GM18951 (cell line): ENCODE data around the gene CYP4A11.
"Not testable (repeated sequence)": the region's sequence is repeated elsewhere in the genome, so short reads cannot be mapped to it uniquely, and the experiment has no call there.

Experiments used
- POLR2A ChIP-seq: IDR thresholded peaks from 4 replicates; pipeline ENCODE4 v1.6.1; 2011; ENCODE audit warnings: mild to moderate bottlenecking; ENCODE audit not compliant: insufficient read length, insufficient read depth; ENCODE audit errors: extremely low read depth
- in situ Hi-C: fragments of 300-500 bp; cut with MboI; formaldehyde crosslinking; loops from one replicate; pipeline ENCODE4 v1.12.0; 2022; ENCODE audit warnings: low sequenced_read_pairs, mixed read lengths, inconsistent platforms; ENCODE audit not compliant: unreplicated experiment

CYP4A11 gene

DNA sequence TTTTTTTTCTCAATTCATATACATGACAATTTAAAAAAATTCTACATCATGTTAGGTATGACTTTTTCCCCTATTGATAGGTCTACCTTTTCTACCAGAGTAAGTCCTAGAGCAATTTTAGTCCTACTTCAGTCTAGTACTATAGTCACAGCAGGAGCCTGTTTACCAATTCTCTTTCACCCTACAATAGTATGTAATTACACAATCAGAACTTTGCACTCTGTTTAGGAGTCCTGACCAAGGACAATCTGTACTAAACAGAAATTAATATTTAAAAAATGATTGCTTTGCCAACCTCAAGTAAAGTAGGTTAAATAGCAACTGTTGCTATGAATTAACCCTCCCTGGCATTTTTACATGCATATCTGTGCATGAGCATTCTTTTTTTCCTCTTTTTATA is 810 bp upstream of the CYP4A11 start:
- in situ Hi-C loops: no loop called here
- no peak for TF ChIP-seq POLR2A

DNA sequence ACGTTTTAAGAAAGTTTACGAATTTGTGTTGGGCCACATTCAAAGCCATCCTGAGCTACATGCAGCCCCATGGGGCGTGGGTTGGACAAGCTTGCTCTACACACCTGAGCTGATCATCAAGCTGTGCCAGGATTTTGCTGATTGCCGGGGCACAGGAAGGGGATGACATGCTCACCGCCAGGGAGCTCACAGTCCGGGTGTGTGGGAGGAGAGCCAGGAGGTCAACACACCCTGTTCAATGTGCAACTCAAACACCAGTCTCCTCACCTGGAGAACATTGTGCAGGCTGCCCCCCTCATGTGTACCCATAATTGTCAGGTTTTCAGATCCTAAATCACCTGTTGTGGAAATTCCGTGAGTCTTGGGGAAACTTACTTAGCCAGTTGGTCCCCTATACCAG is 969 bp downstream of the CYP4A11 start:
- in situ Hi-C loops: no loop called here
- no peak for TF ChIP-seq POLR2A

DNA sequence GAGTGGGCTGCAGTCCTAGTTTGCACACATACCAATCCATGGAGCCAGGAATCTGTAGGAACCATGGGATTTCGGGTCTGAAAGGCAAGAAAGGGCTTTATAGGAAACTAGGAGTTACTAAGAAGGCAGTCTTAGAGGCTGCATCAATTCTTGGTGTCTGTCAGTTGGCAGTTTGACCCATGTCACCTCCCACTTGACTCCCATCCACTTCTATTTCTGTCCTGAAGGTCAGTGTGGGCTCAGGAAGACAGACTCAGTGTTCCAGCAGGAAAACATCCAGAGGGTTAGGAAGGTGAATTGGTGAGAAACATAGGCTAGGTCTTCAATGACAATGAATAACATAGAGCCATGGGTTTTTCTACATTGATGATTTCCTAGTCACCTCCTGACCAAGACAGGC is 4.0 kb downstream of the CYP4A11 start:
- TF ChIP-seq POLR2A: no peak
- in situ Hi-C loops: no loop called here

DNA sequence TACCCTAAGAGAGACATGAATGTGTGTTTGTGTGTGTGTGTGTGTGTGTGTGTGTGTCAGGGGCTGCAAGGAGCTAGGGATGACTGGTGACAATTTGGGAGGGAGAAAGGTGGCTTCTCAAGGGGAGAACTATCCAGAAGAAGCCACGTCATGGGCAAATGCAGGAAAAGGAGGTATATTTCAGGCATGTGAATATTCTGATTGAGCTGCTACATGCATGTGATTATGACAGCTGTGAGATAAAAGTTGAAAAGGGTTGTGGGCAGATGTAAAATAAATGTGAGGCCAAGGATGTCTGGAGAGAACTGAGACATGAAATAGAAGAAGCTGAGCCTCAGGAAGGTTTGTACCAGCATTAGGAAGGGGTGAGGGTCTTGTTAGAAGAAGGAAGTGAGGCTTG is 4.5 kb downstream of the CYP4A11 start:
- in situ Hi-C loops: no loop called here
- no peak for TF ChIP-seq POLR2A

DNA sequence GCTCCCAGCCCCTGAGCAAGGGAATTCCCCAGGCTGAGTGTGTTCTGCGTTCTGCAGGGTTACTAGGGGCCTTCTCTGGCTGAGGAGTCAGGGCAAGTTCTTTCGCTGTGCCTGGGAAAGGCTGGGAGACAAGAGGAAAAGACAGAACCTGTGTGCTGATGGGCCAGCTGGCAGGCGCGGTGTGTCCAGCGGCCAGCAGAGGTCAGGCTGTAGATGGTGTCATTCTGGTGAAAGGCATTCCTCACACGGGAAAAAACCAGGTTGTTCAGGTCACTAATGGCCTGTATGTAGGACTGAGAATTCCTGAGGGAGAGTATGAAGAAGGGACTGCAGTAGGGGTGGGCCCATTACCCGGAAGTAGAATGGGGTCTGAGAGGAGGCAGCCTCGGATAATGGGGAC is 6.4 kb downstream of the CYP4A11 start:
- in situ Hi-C loops: loop anchor here (5.0 kb wide), 1 partner anchor 212 kb away; no protein-coding TSS in a partner anchor

- in situ Hi-C loops: loop anchor here (5.0 kb wide), 1 partner anchor 215 kb away; no protein-coding TSS in a partner anchor
Observed at GRCh38 chr1:46932020-46932419, 9.3 kb downstream of the CYP4A11 start.

- no peak for TF ChIP-seq POLR2A
- in situ Hi-C loops: loop anchor here (5.0 kb wide), 1 partner anchor 216 kb away; no protein-coding TSS in a partner anchor
Observed at GRCh38 chr1:46931151-46931550, 10.1 kb downstream of the CYP4A11 start.

DNA sequence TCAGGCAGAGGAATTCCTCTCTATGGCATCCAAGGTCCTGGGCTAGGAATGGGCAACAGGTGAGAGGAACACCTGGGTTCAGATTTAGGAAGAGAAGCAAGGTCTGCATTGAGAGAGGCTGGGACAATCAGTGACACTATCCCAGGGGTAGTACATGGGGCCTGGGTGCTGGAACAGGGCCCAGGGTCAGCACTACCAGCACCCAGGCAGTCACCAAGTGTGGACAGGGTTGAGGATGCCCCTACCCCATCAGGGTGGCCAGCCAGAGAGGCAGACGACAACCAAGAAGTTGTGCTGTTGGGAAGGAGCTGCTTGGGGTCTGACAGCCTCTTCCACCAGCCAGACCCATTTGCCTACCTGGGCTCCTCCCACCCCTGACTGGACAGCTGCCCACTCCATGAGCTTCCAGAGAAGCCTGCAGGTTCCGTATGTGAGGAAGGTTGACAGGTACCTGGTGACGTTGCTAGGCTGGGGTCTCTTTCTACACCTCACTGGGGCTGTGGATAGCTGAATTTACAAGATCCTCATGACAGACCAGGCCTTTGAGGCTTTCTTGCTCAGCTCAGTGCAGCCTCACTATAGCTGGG is 13.9 kb downstream of the CYP4A11 start:
- in situ Hi-C loops: no loop called here

DNA sequence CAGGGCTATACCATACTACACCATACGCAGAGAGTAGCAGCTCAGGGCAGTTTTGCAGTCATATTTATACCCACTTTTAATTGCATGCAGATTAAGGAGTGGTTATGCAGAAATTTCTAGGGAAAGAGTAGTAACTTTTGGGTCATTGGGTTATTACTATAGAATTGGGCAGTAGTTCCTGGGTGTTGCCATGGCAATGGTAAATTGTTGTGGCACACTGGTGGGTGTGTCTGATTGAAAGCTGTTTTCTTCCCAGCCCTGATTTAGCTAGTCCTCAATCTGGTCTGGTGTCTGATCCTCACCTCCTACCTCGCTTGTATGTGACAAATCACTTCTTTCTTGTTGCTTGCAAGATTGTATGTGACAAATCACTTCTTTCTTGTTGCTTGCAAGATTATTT is 30.5 kb downstream of the CYP4A11 start:
- in situ Hi-C loops: no loop called here
- TF ChIP-seq POLR2A: no peak

More for the DNA sequence above, 13.9 kb downstream of the CYP4A11 start:
- no peak for TF ChIP-seq POLR2A

- TF ChIP-seq POLR2A: no peak
- in situ Hi-C loops: no loop called here
Observed at GRCh38 chr1:46903481-46903880, 37.8 kb downstream of the CYP4A11 start.

DNA sequence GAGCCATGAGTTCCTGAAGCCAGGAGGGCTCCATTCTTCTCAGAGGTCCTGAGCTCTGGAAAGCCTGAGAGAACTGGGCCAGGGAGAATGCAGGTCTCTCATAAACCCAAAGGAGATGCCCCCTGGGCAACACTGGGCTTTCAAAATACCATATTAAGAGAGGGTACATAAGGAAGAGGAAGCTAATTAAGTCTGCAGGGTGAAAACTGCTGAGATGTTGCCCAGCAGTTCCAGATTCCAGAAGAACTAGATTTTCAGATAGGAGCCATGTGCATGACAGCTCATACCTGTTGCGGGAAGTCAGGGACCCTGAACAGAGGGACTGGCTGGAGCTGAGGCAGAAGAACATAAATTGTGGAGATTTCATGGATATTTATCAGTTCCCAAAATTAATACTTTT is 40.9 kb downstream of the CYP4A11 start:
- in situ Hi-C loops: no loop called here
- no peak for TF ChIP-seq POLR2A

GRCh38 chr1:46881656-46882055 is 59.6 kb downstream of the CYP4A11 start:
- in situ Hi-C loops: not testable (repeated sequence)
